Thoracic aorta (tissue), 2 donors: ENCODE data around the gene ZFHX2. TPM values are rescaled to one million over a fixed set of nuclear protein-coding genes. Genes with fewer than 3 reads are reported as not detected.

Source experiments
- ATAC-seq: fragments of 150-250 bp; one replicate; pipeline ENCODE4 v1.8.0; 2017; ENCODE audit warnings: low read depth; ENCODE audit not compliant: insufficient number of reproducible peaks, low FRiP score
- DNase-seq: peaks from one replicate; pipeline ENCODE4 v3.0.0-alpha.2; 2020; ENCODE audit warnings: low spot score
- H3K27ac ChIP-seq, 2 donors: fragments of 200-600 bp; sonication (generic); 1 replicate in 1 of 2; 2 replicates in 1 of 2; pipeline ENCODE4 v1.5.1; 2016; ENCODE audit warnings: mild to moderate bottlenecking in 2 of 2, moderate library complexity in 2 of 2
- H3K27me3 ChIP-seq: fragments of 200-600 bp; sonication (generic); replicated peaks from 2 replicates; pipeline ENCODE4 v1.6.0; 2016; ENCODE audit warnings: mild to moderate bottlenecking; ENCODE audit not compliant: insufficient read depth
- H3K36me3 ChIP-seq: fragments of 200-600 bp; sonication (generic); one replicate; pipeline ENCODE4 v1.5.1; 2016
- H3K4me1 ChIP-seq, 2 donors: fragments of 200-600 bp; sonication (generic); 1 replicate in 1 of 2; 2 replicates in 1 of 2; pipeline versions ENCODE4 v1.5.1 to v1.6.0; 2016; ENCODE audit warnings: low read depth in 2 of 2, mild to moderate bottlenecking in 1 of 2; ENCODE audit not compliant: control insufficient read depth in 1 of 2
- H3K4me3 ChIP-seq: fragments of 200-600 bp; sonication (generic); 2 replicates; pipeline ENCODE4 v1.5.1; 2016; ENCODE audit warnings: mild to moderate bottlenecking
- H3K9me3 ChIP-seq: fragments of 200-600 bp; sonication (generic); 2 replicates; pipeline ENCODE4 v1.5.1; 2016
- CTCF ChIP-seq: fragments of 200-600 bp; sonication (generic); IDR thresholded peaks from one replicate; pipeline ENCODE4 v1.5.1; 2019; ENCODE audit warnings: antibody characterized with exemption
- total RNA-seq, 2 donors: library from RNA; depleted of rRNA; stranded (reverse); fragments of >200 nt; gene quantifications; one replicate each; pipeline versions ENCODE4 v1.1.0 to v1.2.3, GENCODE V29; 2016

Gene ZFHX2
- total RNA-seq, 2 donors from 2014 or later, result 0.49 to 1.5 TPM

GRCh38 chr14:23555533-23555881, 3.9 kb upstream of the ZFHX2 start:
- no peak for DNase-seq
- Histone ChIP-seq H3K27me3 (no peaks in the 10 kb centered on the region), H3K4me3 (peak overlapping the region; percentile 99), H3K36me3 (peaks cover 6% of the 10 kb centered on the region), H3K9me3 (no peaks in the 10 kb centered on the region), H3K4me1 (peaks cover 9 to 28% of the 10 kb centered on the region in 2 donors), H3K27ac (peak overlapping the region; percentile 93 to 97)
- no peak for TF ChIP-seq CTCF
- no peak for ATAC-seq

GRCh38 chr14:23550812-23551265, 726 bp downstream of the ZFHX2 start:
- H3K27ac ChIP-seq, result no peak overlapping the region

GRCh38 chr14:23550131-23550811, 1.3 kb downstream of the ZFHX2 start:
- peak overlapping the region; percentile 75 for H3K4me3 ChIP-seq
- H3K4me1 ChIP-seq, result peaks cover 0 to 18% of the 10 kb centered on the region in 2 donors
- no peak for TF ChIP-seq CTCF
- DNase-seq (no peak), ATAC-seq (no peak)
- no peak overlapping the region for H3K27ac ChIP-seq
- H3K27me3 ChIP-seq, result no peaks in the 10 kb centered on the region
- no peaks in the 10 kb centered on the region for H3K36me3 ChIP-seq
- no peaks in the 10 kb centered on the region for H3K9me3 ChIP-seq

More at GRCh38 chr14:23550812-23551265, 726 bp downstream of the ZFHX2 start:
- H3K9me3 ChIP-seq, result no peaks in the 10 kb centered on the region
- no peak for TF ChIP-seq CTCF
- H3K36me3 ChIP-seq, result no peaks in the 10 kb centered on the region
- H3K27me3 ChIP-seq, result no peaks in the 10 kb centered on the region
- DNase-seq (no peak), ATAC-seq (no peak)
- peaks cover 0 to 19% of the 10 kb centered on the region in 2 donors for H3K4me1 ChIP-seq
- peak overlapping the region; percentile 75 for H3K4me3 ChIP-seq

GRCh38 chr14:23548351-23549318, 2.9 kb downstream of the ZFHX2 start:
- no peak for DNase-seq
- Histone ChIP-seq H3K4me1 (peaks cover 0 to 13% of the 10 kb centered on the region in 2 donors), H3K27ac (no peak overlapping the region), H3K4me3 (no peak overlapping the region), H3K27me3 (no peaks in the 10 kb centered on the region), H3K36me3 (no peaks in the 10 kb centered on the region), H3K9me3 (no peaks in the 10 kb centered on the region)
- no peak for ATAC-seq
- TF ChIP-seq CTCF, result no peak

- Histone ChIP-seq H3K27ac (no peak overlapping the region), H3K36me3 (no peaks in the 10 kb centered on the region), H3K9me3 (no peaks in the 10 kb centered on the region), H3K27me3 (no peaks in the 10 kb centered on the region), H3K4me1 (peaks cover 0 to 13% of the 10 kb centered on the region in 2 donors), H3K4me3 (no peak overlapping the region)
- no peak for TF ChIP-seq CTCF
- no peak for DNase-seq
- ATAC-seq, result no peak
Observed at GRCh38 chr14:23547924-23548323, 3.6 kb downstream of the ZFHX2 start.
